Measurements from ENCODE around the gene GALNT9. TPM values are rescaled to one million over a fixed set of nuclear protein-coding genes. Genes with fewer than 3 reads are reported as not detected.

GALNT9 gene
- total and polyA plus RNA-seq, 8 donors, result 0.17 to 5.0 (median 2.8) TPM; not detected in 1

- ATAC-seq, result no peak
- TF ChIP-seq CTCF (IDR thresholded peaks at IDR 0.05), result no peak
Observed at GRCh38 chr12:132180648-132181546, 148.5 kb downstream of the GALNT9 start.

GRCh38 chr12:132179431-132180362, 149.7 kb downstream of the GALNT9 start:
- H3K9me3 ChIP-seq, result no peaks in the 10 kb centered on the region
- no peaks in the 10 kb centered on the region for H3K36me3 ChIP-seq
- H3K4me1 ChIP-seq, result peaks cover 0 to 4% of the 10 kb centered on the region in 2 donors
- H3K27ac ChIP-seq, result no peak overlapping the region
- ATAC-seq (no peak), DNase-seq (peak in 1 of 4 donors; percentile 62)
- H3K27me3 ChIP-seq, result peaks cover 3 to 76% of the 10 kb centered on the region in 2 donors
- H3K4me3 ChIP-seq, result no peak overlapping the region
- intact Hi-C loops (cut with DNase I), result no loop called here
- no peak for TF ChIP-seq CTCF (IDR thresholded peaks at IDR 0.05)

More at GRCh38 chr12:132180648-132181546, 148.5 kb downstream of the GALNT9 start:
- no peak overlapping the region for H3K27ac ChIP-seq
- H3K36me3 ChIP-seq, result no peaks in the 10 kb centered on the region
- H3K9me3 ChIP-seq, result no peaks in the 10 kb centered on the region
- peak in 1 of 4 donors; percentile 55 for DNase-seq
- intact Hi-C loops (cut with DNase I), result no loop called here
- no peak overlapping the region for H3K4me3 ChIP-seq
- H3K27me3 ChIP-seq, result peaks cover 3 to 76% of the 10 kb centered on the region in 2 donors
- peaks cover 0 to 5% of the 10 kb centered on the region in 2 donors for H3K4me1 ChIP-seq

GRCh38 chr12:132178801-132179401, 150.5 kb downstream of the GALNT9 start:
- ATAC-seq, result no peak
- Histone ChIP-seq H3K9me3 (no peaks in the 10 kb centered on the region), H3K4me3 (no peak overlapping the region), H3K36me3 (no peaks in the 10 kb centered on the region), H3K4me1 (peaks cover 0 to 4% of the 10 kb centered on the region in 2 donors), H3K27me3 (peaks cover 3 to 79% of the 10 kb centered on the region in 2 donors), H3K27ac (no peak overlapping the region)
- intact Hi-C loops (cut with DNase I), result no loop called here
- peak in 1 of 4 donors; percentile 72 for DNase-seq
- no peak for TF ChIP-seq CTCF (IDR thresholded peaks at IDR 0.05)

GRCh38 chr12:132178316-132178715, 151.1 kb downstream of the GALNT9 start:
- no peak for TF ChIP-seq CTCF (IDR thresholded peaks at IDR 0.05)
- Histone ChIP-seq H3K27ac (no peak overlapping the region), H3K36me3 (no peaks in the 10 kb centered on the region), H3K9me3 (no peaks in the 10 kb centered on the region), H3K4me1 (peaks cover 0 to 4% of the 10 kb centered on the region in 2 donors), H3K4me3 (no peak overlapping the region), H3K27me3 (peaks cover 3 to 81% of the 10 kb centered on the region in 2 donors)
- no peak for ATAC-seq
- intact Hi-C loops (cut with DNase I), result no loop called here
- peak in 1 of 4 donors; percentile 45 for DNase-seq

Data from left lung (tissue), 10 donors.